HG03280 (cell line): ENCODE measurements around the gene PEX5.
"Not testable (repeated sequence)": the region's sequence is repeated elsewhere in the genome, so short reads cannot be mapped to it uniquely, and the experiment has no call there.

Experiments
- ATAC-seq: cut with Tn5 transposase; IDR thresholded peaks from one replicate; pipeline ENCODE4 v1.9.1; 2021; ENCODE audit warnings: mild to moderate bottlenecking, moderate library complexity; ENCODE audit not compliant: unreplicated experiment

PEX5 gene

GRCh38 chr12:7158781-7159609 lies 30.5 kb upstream of the PEX5 start:
- ATAC-seq: no peak

GRCh38 chr12:7160183-7160582 lies 29.3 kb upstream of the PEX5 start:
- ATAC-seq: no peak

- no peak for ATAC-seq
Measured at GRCh38 chr12:7161327-7161726, 28.2 kb upstream of the PEX5 start.

DNA sequence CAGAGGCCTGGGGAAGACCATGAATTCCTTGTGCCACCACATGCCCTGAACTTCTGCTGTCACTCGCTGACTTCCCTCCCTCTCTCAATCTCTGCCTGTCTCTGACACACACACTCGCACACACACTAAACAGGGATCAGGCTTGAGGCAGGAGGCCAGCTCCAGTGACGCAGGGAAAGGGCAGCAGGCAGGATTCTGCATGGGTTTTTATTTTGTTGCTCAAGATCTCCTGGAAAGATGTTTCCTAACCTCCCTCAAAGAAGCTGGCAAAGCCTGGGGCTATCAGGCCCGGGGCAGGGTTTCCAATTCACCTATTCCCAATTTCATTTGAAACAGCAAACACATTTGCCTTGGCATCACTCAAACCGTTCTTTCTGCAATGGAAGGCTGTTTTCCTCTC lies 27.7 kb upstream of the PEX5 start:
- no peak for ATAC-seq

DNA sequence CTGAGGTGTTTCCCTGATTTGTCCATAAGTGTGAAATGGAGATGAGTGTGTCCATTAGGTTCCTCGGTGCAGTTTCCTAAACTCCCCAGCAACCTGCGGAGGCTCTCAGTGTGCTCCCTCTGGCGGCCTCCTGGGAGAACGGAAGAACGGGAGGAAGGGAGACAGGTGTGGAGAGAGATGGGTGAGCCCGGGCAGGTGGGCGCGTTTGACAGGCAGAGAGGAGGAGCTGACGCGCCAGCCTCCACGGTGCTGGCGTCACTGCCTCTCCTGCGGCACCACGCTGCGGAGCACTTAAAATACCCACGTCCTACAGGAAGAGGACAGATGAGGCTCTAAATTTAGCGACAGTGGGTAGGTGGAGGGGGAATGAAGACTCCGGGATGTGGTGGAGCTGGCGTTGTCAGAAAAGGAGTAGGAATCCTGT lies 26.8 kb upstream of the PEX5 start:
- no peak for ATAC-seq

DNA sequence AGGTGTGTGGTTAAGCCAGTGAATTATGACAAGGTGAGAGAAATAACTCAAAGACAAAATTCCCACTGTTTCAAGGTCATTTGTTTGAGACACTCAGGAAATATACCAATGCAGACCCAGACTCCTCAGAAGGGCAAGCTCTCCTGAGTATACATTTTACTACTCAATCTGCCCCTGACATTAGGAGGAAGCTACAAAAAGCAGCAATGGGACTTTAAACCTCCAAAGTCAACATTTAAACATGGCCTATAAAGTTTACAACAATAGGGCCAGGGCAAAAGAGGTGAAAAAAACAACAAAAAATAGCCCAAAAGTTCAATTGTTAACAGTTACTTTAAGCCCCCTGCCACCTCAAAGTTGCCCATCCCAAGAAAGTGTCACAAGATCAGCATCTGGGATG lies 19.5 kb upstream of the PEX5 start:
- no peak for ATAC-seq

GRCh38 chr12:7171854-7172253 lies 17.6 kb upstream of the PEX5 start:
- ATAC-seq: no peak

- no peak for ATAC-seq
Measured at GRCh38 chr12:7175493-7175892, 14.0 kb upstream of the PEX5 start.

DNA sequence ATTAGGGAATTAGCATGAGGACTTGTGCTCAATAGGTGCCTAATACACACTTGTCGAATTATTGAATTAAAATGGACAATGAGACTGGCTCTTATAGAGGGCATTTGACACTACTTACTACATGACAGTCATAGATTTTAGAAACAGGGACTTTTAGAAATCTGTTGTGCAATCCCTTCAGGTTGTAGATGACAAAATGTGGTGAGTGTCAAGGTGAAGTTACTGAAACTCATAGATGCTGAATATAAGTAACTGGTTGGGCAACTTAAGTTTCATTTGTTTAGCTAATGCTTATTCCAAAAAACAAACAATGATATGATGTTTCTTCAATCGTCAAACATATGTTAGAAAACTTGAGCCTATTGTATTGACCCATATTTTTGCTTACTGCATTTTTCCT lies 12.9 kb upstream of the PEX5 start:
- no peak for ATAC-seq

DNA sequence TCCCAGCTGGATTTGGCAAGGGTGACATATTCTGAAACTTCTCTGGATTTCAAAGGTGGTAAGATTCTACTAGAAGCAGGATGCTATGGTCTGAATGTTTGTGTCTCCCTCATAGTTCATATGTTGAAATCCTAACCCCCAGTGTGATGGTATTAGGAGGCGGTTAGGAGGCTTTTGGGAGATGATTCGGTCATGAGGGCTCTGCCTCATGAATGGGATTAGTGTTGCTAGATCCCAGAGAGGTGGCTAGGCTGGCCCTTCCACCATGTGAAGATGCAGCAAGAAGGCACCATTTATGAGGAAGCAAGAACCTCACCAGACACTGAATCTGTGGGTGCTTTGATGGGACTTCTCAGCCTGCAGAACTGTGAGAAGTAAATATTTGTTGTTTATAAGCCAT lies 11.0 kb upstream of the PEX5 start:
- no peak for ATAC-seq

DNA sequence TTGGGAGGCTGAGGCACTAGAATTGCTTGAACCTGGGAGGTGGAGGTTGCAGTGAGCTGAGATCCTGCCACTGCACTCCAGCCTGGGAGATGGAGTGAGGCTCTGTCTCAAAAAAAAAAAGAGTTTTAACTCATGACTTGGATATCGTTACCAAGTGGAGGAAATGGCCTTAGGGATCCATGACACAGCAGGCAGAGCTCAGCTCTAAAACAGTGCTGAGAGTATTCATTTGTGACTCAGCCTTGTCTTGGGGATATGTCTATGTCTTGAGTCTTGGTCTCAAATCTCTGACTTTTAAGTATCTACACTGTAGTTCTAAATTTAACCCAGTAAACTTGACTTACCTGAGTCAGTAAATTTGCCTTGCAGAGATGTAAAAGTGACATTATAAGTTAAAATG lies 8.8 kb upstream of the PEX5 start:
- no peak for ATAC-seq

- not testable (repeated sequence) for ATAC-seq
Measured at GRCh38 chr12:7186058-7186457, 3.4 kb upstream of the PEX5 start.

DNA sequence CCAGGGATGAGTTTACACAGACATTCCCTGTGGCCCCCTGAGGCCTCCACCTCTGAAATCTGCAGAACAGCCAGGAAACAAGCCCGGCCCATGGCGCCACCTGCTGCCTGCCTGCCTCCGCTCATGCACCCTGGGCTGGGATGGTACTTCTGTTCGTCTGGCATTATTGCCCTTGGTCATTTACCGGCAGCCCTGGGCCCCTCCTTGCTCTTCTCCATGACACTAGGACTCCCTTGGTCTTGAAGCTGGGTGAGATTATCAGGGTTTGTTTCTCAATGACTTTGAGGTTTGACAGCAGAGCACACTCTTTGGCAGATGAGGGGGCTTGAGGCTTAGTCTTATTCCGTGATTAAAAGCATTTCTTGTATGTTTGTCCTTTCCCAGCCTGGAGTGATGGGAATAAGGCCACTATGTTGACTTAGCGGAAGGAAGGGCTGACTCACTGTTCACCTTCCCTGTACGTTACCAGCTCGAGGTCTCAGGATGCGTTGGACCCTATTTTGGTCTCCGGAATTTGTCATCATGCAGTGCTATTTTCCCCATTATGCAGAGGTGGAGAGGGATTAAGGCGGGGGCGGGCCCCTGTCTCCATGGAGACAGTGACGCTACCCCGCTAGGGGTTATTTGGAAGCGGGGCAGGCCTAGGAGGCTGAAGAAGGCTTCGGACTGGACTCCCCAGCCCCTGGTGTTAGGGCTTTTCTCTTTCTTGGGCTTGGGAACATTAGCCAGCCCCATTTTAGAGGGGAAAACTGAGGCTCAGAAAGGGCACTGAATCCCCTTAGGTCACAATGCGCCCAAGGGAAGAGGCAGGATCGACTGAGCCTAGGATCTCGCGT lies 706 bp upstream of the PEX5 start:
- ATAC-seq: peak; percentile 40

DNA sequence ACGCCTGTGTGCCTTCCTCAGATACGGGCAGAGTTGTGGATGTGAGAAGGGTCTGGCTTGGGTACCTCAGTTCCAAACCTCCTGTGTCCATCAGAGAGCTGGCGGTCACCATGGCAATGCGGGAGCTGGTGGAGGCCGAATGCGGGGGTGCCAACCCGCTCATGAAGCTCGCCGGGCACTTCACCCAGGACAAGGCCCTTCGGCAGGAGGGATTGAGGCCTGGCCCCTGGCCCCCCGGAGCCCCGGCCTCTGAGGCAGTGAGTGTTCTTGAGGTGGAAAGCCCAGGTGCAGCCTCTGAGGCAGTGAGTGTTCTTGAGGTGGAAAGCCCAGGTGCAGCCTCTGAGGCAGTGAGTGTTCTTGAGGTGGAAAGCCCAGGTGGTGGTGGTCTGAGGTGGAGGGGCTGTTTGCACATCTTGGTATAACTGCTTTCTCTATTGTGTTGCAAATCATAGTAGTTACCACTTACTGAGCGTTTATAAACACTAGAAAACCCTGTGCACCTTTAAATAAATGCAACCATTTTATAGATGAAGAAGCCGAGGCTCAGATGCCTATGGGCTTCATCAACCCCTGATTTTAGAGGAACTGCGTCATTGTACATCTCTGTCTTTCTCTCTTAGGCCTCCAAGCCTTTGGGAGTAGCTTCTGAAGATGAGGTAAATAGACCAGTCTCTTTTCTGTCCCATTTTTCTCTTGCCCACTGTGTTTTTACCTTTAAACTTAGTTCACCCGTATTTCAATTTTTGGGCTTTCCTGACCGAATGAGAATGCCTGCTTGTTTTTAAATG lies 976 bp downstream of the PEX5 start:
- ATAC-seq: peak; percentile 3

GRCh38 chr12:7193674-7194073 lies 4.2 kb downstream of the PEX5 start:
- no peak for ATAC-seq

GRCh38 chr12:7197841-7198240 lies 8.4 kb downstream of the PEX5 start:
- ATAC-seq: no peak

DNA sequence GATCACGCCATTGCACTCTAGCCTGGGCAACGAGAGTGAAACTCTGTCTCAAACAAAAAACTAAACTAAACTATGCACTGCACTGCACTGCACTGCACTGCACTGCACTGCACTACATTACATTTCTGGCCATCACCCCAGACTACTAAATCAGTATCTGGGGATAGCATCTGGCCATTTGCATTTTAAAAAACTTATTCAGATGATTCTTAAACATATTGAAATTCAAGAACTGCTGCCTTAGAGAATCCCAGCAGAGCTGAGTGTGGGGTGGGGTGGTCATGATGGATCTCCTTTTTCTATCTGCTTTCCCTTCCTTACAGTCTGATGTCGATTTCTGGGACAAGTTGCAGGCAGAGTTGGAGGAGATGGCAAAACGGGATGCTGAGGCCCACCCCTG lies 13.6 kb downstream of the PEX5 start:
- ATAC-seq: no peak

- ATAC-seq: no peak
Measured at GRCh38 chr12:7205091-7205490, 15.6 kb downstream of the PEX5 start.

DNA sequence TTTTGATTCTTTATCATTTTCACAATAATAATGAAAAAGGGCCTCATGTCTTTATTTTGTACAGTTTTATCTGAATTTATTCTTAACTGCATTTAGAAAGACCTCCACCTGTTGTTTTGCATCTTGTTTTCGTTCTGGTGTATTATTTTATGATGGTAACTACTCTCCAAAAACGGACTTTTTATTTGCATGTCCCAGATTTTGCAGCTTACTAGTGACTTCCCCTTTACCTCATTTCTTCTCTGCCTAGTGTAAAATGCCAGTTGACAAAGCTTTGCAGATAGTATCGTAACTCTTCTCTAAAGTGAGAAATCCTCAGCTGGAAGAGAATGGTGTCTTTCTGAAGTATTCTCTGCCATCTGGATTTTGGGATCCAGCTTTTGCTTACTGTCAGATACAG lies 17.2 kb downstream of the PEX5 start:
- no peak for ATAC-seq

GRCh38 chr12:7207866-7208625 lies 18.6 kb downstream of the PEX5 start:
- ATAC-seq: no peak

DNA sequence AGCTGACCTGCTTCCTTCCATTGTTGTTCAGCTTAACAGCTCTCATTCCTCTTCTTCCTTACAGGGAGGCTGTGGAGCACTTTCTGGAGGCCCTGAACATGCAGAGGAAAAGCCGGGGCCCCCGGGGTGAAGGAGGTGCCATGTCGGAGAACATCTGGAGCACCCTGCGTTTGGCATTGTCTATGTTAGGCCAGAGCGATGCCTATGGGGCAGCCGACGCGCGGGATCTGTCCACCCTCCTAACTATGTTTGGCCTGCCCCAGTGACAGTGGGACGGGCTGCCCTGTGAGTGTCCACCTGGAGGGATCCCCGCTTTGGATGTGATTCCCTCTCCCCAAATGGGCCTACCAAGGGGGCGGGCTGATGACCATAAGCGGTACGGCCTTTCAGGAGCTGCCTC lies 20.5 kb downstream of the PEX5 start:
- ATAC-seq: no peak
